Heart left ventricle (tissue), 13 donors: ENCODE results near the gene ECPAS.

Experiments
- CTCF ChIP-seq, 12 donors: fragments of 200-600 bp; sonication (generic) in 4 of 12; IDR thresholded peaks; one replicate each; pipeline versions ENCODE4 v1.5.0 to v1.8.0; 2018 to 2022; ENCODE audit warnings: antibody characterized with exemption in 12 of 12, mild to moderate bottlenecking in 5 of 12
- POLR2A ChIP-seq, 2 donors: fragments of 450-650 bp; IDR thresholded peaks; one replicate each; pipeline ENCODE4 v1.6.1; 2017; ENCODE audit warnings: antibody characterized with exemption in 2 of 2, mild to moderate bottlenecking in 2 of 2, moderate library complexity in 2 of 2
- donor health status: ischemic (EF 13 %, LVEDD 7.1; RV severe dilation, severe dysfunction).
- donor health status: DM: no; HTN: yes; CAD: no.
- donor health status: DM: no; HTN: no; CAD: no.
- donor health status: ischemic (EF 25% LVEDD 6.9; RV normal size, moderate dysfunction).
- donor health status: ischemic (EF 25% LVEDD 5.7; RV mildly dilated, moderate dysfunction).
- donor health status: ischemic (EF 35%, LVEDD 5.7; RV mildly dilated, moderate dysfunction).
- donor health status: nonischemic (EF 11% LVEDD 7.7; RV severe dilation, severe dysfunction).
- donor health status: DM: yes; HTN: yes; CAD: no.
- donor health status: PGD.
- donor health status: ischemic (EF 29% LVEDD 5.4; RV normal size, mild dysfunction).
- donor health status: nonischemic (EF 23%, LVEDD 6.1; RV moderate dilation, normal function).

- TF ChIP-seq CTCF (IDR thresholded peaks at IDR 0.05) (no peak), POLR2A (IDR thresholded peaks at IDR 0.05) (no peak)
These were observed 34.1 kb downstream of the ECPAS start for GRCh38 chr9:111450124-111450523.
